H1 (cell line): ENCODE data around the gene TMEM181. TPM values are rescaled to one million over a fixed set of nuclear protein-coding genes. Genes with fewer than 3 reads are reported as not detected.

Source experiments
- CTCF ChIA-PET: fragments of 300-600 bp; sonication (Branson Sonifier 250); formaldehyde crosslinking; loops from one replicate; lab custom pipeline; 2021; ENCODE audit not compliant: partially characterized antibody; lab: Charles Lee
- POLR2A ChIA-PET: fragments of 300-600 bp; sonication (Branson Sonifier 250); formaldehyde crosslinking; loops from one replicate; lab custom pipeline; 2021; ENCODE audit warnings: inconsistent platforms; ENCODE audit not compliant: partially characterized antibody; lab: Charles Lee
- DNase-seq, 2 experiments: peaks; one replicate each; pipeline versions ENCODE4 v3.0.0 to v3.0.0-alpha.2; 2010 to 2022; ENCODE audit warnings: low spot score in 2 of 2, low read depth in 1 of 2, mixed read lengths in 1 of 2
- FAIRE-seq: peaks from 2 replicates; lab custom pipeline; 2011; peaks lifted over from hg19 to GRCh38; lab: Jason Lieb, UNC
- H2AFZ ChIP-seq: 2 replicates; pipeline ENCODE4 v1.8.1; 2012; ENCODE audit warnings: low read length, inconsistent platforms
- H2AK5ac ChIP-seq: 2 replicates; pipeline ENCODE4 v1.6.1; 2013; ENCODE audit warnings: low read depth, low read length
- H2BK120ac ChIP-seq: replicated peaks from 2 replicates; pipeline ENCODE3; 2013; ENCODE audit warnings: low read depth, low read length, inconsistent platforms
- H2BK12ac ChIP-seq: 2 replicates; pipeline ENCODE4 v1.6.1; 2013; ENCODE audit warnings: low read depth, low read length
- H2BK15ac ChIP-seq: 2 replicates; pipeline ENCODE4 v1.6.1; 2013; ENCODE audit warnings: low read length
- H2BK20ac ChIP-seq: 2 replicates; pipeline ENCODE4 v1.6.1; 2013; ENCODE audit warnings: low read length
- H2BK5ac ChIP-seq: 2 replicates; pipeline ENCODE4 v1.6.1; 2013; ENCODE audit warnings: low read depth, low read length
- H3K14ac ChIP-seq: 2 replicates; pipeline ENCODE4 v1.6.1; 2013; ENCODE audit warnings: inconsistent platforms; ENCODE audit not compliant: insufficient read length
- H3K18ac ChIP-seq: 2 replicates; pipeline ENCODE4 v1.6.1; 2013; ENCODE audit warnings: low read length; ENCODE audit errors: extremely low read depth
- H3K23ac ChIP-seq: 2 replicates; pipeline ENCODE4 v1.6.1; 2013; ENCODE audit warnings: inconsistent platforms; ENCODE audit not compliant: insufficient read length
- H3K23me2 ChIP-seq: 2 replicates; pipeline ENCODE4 v1.6.1; 2013; ENCODE audit warnings: low read depth, low read length
- H3K27ac ChIP-seq: 2 replicates; pipeline ENCODE4 v1.6.1; 2011; ENCODE audit warnings: low read depth, low read length, inconsistent platforms
- H3K27me3 ChIP-seq, 4 experiments: replicated peaks in 1 of 4; 1 replicate in 1 of 4; 2 replicates in 3 of 4; pipeline versions ENCODE4 v1.6.1 to v1.8.1; 2011 to 2013; ENCODE audit warnings: low read length in 3 of 4, mild to moderate bottlenecking in 3 of 4, inconsistent platforms in 2 of 4, mixed read lengths in 2 of 4, moderate library complexity in 1 of 4; ENCODE audit not compliant: control insufficient read depth in 3 of 4, insufficient read depth in 3 of 4; ENCODE audit errors: extremely low read depth in 1 of 4
- H3K36me3 ChIP-seq, 4 experiments: 2 replicates each; pipeline versions ENCODE4 v1.6.1 to v1.8.1; 2011 to 2013; ENCODE audit warnings: mild to moderate bottlenecking in 4 of 4, low read length in 3 of 4, moderate library complexity in 2 of 4, control low read depth in 1 of 4, inconsistent platforms in 1 of 4; ENCODE audit not compliant: insufficient read depth in 4 of 4, control insufficient read depth in 2 of 4
- H3K4ac ChIP-seq: replicated peaks from 2 replicates; pipeline ENCODE3; 2013; ENCODE audit warnings: low read length, low read depth, mixed read lengths, inconsistent platforms; ENCODE audit not compliant: insufficient read length
- H3K4me1 ChIP-seq, 4 experiments: replicated peaks in 1 of 4; 1 replicate in 1 of 4; 2 replicates in 3 of 4; pipeline versions ENCODE4 v1.6.1 to v1.8.1; 2011 to 2013; ENCODE audit warnings: low read length in 3 of 4, inconsistent platforms in 2 of 4, mixed read lengths in 1 of 4; ENCODE audit not compliant: insufficient read depth in 4 of 4, control insufficient read depth in 3 of 4
- H3K4me2 ChIP-seq, 2 experiments: 2 replicates each; pipeline versions ENCODE4 v1.6.1 to v1.8.1; 2011 to 2013; ENCODE audit warnings: low read depth in 2 of 2, low read length in 2 of 2, control low read depth in 1 of 2, inconsistent platforms in 1 of 2, mild to moderate bottlenecking in 1 of 2; ENCODE audit not compliant: insufficient read depth in 1 of 2
- H3K4me3 ChIP-seq, 4 experiments: fragments of 200-600, 300-600 bp in 1 of 4; sonication (generic), shearing (Covaris generic), sonication (Bioruptor Twin) in 1 of 4; 2 replicates each; pipeline versions ENCODE4 v1.5.1 to v1.8.1; 2011 to 2016; ENCODE audit warnings: low read length in 4 of 4, low read depth in 3 of 4, control low read depth in 2 of 4, inconsistent platforms in 2 of 4, mild to moderate bottlenecking in 2 of 4, mixed read lengths in 1 of 4, moderate library complexity in 1 of 4; ENCODE audit not compliant: insufficient read depth in 2 of 4; ENCODE audit errors: extremely low read depth in 1 of 4
- H3K56ac ChIP-seq: replicated peaks from 2 replicates; pipeline ENCODE3; 2013; ENCODE audit warnings: low read depth, mild to moderate bottlenecking, mixed read lengths, low read length, inconsistent platforms; ENCODE audit not compliant: insufficient read length
- H3K79me1 ChIP-seq: 2 replicates; pipeline ENCODE4 v1.6.1; 2013; ENCODE audit warnings: low read depth, low read length, control low read depth
- H3K79me2 ChIP-seq, 2 experiments: 2 replicates each; pipeline versions ENCODE4 v1.6.1 to v1.8.1; 2012 to 2013; ENCODE audit warnings: low read length in 2 of 2, mild to moderate bottlenecking in 2 of 2, inconsistent platforms in 1 of 2; ENCODE audit not compliant: insufficient read depth in 2 of 2, control insufficient read depth in 1 of 2
- H3K9ac ChIP-seq, 4 experiments: replicated peaks in 1 of 4; 1 replicate in 1 of 4; 2 replicates in 3 of 4; pipeline versions ENCODE4 v1.6.1 to v1.8.1; 2011 to 2013; ENCODE audit warnings: low read depth in 3 of 4, low read length in 3 of 4, control low read depth in 2 of 4, mild to moderate bottlenecking in 2 of 4, moderate library complexity in 2 of 4, inconsistent platforms in 1 of 4; ENCODE audit errors: extremely low read depth in 1 of 4
- H3K9me3 ChIP-seq, 2 experiments: 2 replicates each; pipeline versions ENCODE4 v1.6.1 to v1.8.1; 2012 to 2013; ENCODE audit warnings: mild to moderate bottlenecking in 2 of 2, moderate library complexity in 2 of 2, control low read depth in 1 of 2, inconsistent platforms in 1 of 2, low read depth in 1 of 2, low read length in 1 of 2, mixed read lengths in 1 of 2; ENCODE audit not compliant: insufficient read depth in 2 of 2
- H4K20me1 ChIP-seq, 2 experiments: replicated peaks in 1 of 2; 2 replicates each; pipeline versions ENCODE3 to v1.8.1; 2011 to 2013; ENCODE audit warnings: inconsistent platforms in 2 of 2, low read length in 2 of 2, mild to moderate bottlenecking in 1 of 2; ENCODE audit not compliant: insufficient read depth in 2 of 2, control insufficient read depth in 1 of 2
- H4K5ac ChIP-seq: 2 replicates; pipeline ENCODE4 v1.6.1; 2013; ENCODE audit warnings: low read length, low read depth, mixed read lengths, inconsistent platforms; ENCODE audit not compliant: insufficient read length
- H4K8ac ChIP-seq: 2 replicates; pipeline ENCODE4 v1.8.0; 2013; ENCODE audit warnings: mild to moderate bottlenecking, moderate library complexity, low read length, inconsistent platforms; ENCODE audit not compliant: insufficient read depth; ENCODE audit errors: extremely low read depth
- H4K91ac ChIP-seq: replicated peaks from 2 replicates; pipeline ENCODE3; 2013; ENCODE audit warnings: low read length, mixed read lengths, inconsistent platforms; ENCODE audit not compliant: insufficient read length
- CHD2 ChIP-seq: IDR thresholded peaks from 2 replicates; pipeline ENCODE4 v1.6.1; 2012; ENCODE audit warnings: low read length, improper control_type of control experiment
- KDM5A ChIP-seq: fragments of 200-600 bp; IDR thresholded peaks from 2 replicates; pipeline ENCODE4 v1.7.1; 2012; ENCODE audit warnings: mild to moderate bottlenecking, low read length, inconsistent platforms, mixed read lengths
- SRF ChIP-seq: IDR thresholded peaks from 2 replicates; pipeline ENCODE4 v1.6.1; 2011; ENCODE audit warnings: mild to moderate bottlenecking, low read depth, low read length, moderate library complexity
- TBP ChIP-seq: IDR thresholded peaks from 2 replicates; pipeline ENCODE4 v1.6.1; 2011; ENCODE audit warnings: low read depth, low read length, improper control_type of control experiment
- USF2 ChIP-seq: IDR thresholded peaks from 2 replicates; pipeline ENCODE4 v1.6.1; 2011; ENCODE audit warnings: low read length, improper control_type of control experiment
- ZNF274 ChIP-seq: IDR thresholded peaks from 2 replicates; pipeline ENCODE4 v1.7.0; 2012; ENCODE audit warnings: low read length, borderline replicate concordance; ENCODE audit errors: extremely low read depth
- WGBS, 2 experiments: shearing (Covaris generic) in 1 of 2; methylation state at CpG; one replicate each; pipeline versions ENCODE4 v1.1.6 to v1.1.7; 2013 to 2015; ENCODE audit warnings: low lambda C conversion rate in 2 of 2, mixed read lengths in 2 of 2, inconsistent platforms in 1 of 2, low coverage in 1 of 2, missing lambda C conversion rate in 1 of 2; ENCODE audit not compliant: insufficient replicate concordance in 2 of 2, insufficient coverage in 1 of 2, insufficient read length in 1 of 2; ENCODE audit errors: extremely low coverage in 1 of 2, missing lambda C conversion rate in 1 of 2; 5-methylcytosine and 5-hydroxymethylcytosine counted together
- polyA plus RNA-seq, 7 experiments: library from polyadenylated mRNA; depleted of rRNA in 3 of 7; stranded (reverse) in 5 of 7; unstranded in 2 of 7; fragments of >200 nt in 5 of 7; fragments of 200-250 nt in 2 of 7; gene quantifications; 1 replicate in 5 of 7; 2 replicates in 1 of 7; 4 replicates in 1 of 7; pipeline versions ENCODE4 v1.2.1 to v1.2.3, GENCODE V29; 2011 to 2013; ENCODE audit warnings: missing spikeins in 2 of 7, mixed read lengths in 2 of 7
- total RNA-seq: library from RNA; stranded (reverse); fragmentation: NEBNext Ultra II Directional; extraction: Animal tissue kit (Norgen Biotek cat#: 25700); gene quantifications from 2 replicates; pipeline ENCODE4 v1.2.1, GENCODE V29; 2021

The TMEM181 gene
- total and polyA plus RNA-seq, 2 of the 8 experiments (the other 6 are each of a cell fraction or from before 2014, with no cell fraction given) = 8.6 to 19.0 TPM

DNA sequence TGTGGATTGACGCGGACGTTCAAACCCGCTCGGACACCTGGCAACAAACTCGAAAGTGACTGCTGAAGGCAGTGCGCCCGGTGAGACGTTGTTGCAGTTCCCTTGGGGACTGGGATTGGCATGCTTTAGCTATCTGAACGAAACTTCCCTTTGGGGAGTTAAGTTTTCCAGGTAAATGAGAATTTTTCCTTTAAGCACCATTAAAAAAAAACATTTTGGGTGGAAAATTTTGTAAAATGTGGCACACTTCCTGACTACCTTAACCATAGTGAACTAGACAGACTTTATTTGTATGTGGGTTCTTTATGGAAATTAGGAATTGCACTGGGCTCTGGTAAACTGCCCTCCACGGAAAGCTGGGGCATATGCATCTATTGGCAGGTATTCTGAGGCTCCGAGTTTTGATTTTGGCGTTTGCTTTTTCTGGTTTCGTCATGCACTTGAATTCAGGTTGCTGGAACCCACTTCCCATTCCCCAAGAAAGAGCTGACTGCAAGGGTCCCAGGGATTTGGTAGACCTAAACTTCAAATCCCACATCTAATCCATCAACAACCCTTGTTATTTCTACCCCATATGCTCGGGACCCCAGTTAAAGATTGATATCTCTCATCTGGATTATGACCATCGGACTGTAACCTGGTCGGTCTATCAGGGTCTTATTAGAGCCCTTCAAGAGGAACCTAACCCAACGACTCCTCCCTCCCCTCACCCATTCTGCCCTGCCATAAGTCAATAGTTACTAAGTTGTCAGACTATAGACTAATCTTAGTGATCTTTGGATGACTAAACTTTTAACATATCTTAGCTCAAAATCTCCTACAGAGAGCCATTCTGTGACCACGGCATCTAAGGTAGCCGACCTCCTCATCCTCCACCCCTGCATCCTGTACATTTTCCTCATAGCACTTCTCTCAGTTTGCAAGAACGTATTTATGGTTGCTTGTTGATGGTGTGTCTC, 85.5 kb downstream of the TMEM181 start:
- Histone ChIP-seq H3K79me1 (peaks cover 10% of the 10 kb centered on the region; the same call in 1 of the 2 replicates), H4K20me1 (peaks cover 0 to 10% of the 10 kb centered on the region in 2 experiments), H3K23me2 (peaks cover 3% of the 10 kb centered on the region), H3K14ac (no peak overlapping the region), H3K18ac (no peak overlapping the region; the same call in 1 of the 2 replicates), H3K4ac (no peak overlapping the region), H3K79me2 (peaks cover 0 to 20% of the 10 kb centered on the region in 2 experiments; a peak in 2 of 4 replicates), H3K27me3 (peaks cover 0 to 4% (median 0%) of the 10 kb centered on the region in 4 experiments; a peak in 2 of 7 replicates), H2BK12ac (no peak overlapping the region), H4K5ac (no peak overlapping the region), H3K4me1 (peaks cover 0 to 7% (median 3%) of the 10 kb centered on the region in 4 experiments; a peak in 2 of 7 replicates), H3K56ac (no peak overlapping the region), H3K27ac (no peak overlapping the region), H2BK20ac (no peak overlapping the region), H3K4me2 (peak overlapping the region; percentile 69 to 74), H2BK120ac (no peak overlapping the region), H3K9me3 (no peaks in the 10 kb centered on the region), H3K9ac (peak overlapping the region in 3 of 4 experiments; percentile 1 to 46 (median 39); a peak in 5 of 7 replicates), H3K4me3 (peak overlapping the region; percentile 91 to 97 (median 95)), H2BK5ac (no peak overlapping the region), H3K23ac (no peak overlapping the region), H3K36me3 (no peaks in the 10 kb centered on the region), H4K91ac (no peak overlapping the region), H2BK15ac (no peak overlapping the region), H2AFZ (peak overlapping the region; percentile 94)
- no peak for FAIRE-seq
- WGBS, 2 experiments = 35% methylated on average over 21 of the region's 21 CpGs; no CpG with 5 or more reads in 1 of the 2 experiments
- DNase-seq = no peak
- no peak for TF ChIP-seq SRF
- no peak for TF ChIP-seq USF2
- TF ChIP-seq TBP = no peak
- no peak for TF ChIP-seq ZNF274
- no peak for TF ChIP-seq KDM5A
- no peak for TF ChIP-seq CHD2
- TF ChIP-seq, all 59 proteins: peak for 0
- no peak overlapping the region for H4K8ac ChIP-seq
- no peak overlapping the region for H2AK5ac ChIP-seq
- POLR2A ChIA-PET = interaction anchor here (1.0 to 3.3 kb wide), 14 partner anchors 8 to 465 kb away, joined by 3 to 13 read pairs (median 5); no protein-coding TSS in a partner anchor
- CTCF ChIA-PET = interaction anchor here (0.7 to 8.7 kb wide), 7 partner anchors 16 to 459 kb away, joined by 3 to 73 read pairs (median 4); no protein-coding TSS in a partner anchor
